ENCODE data around the gene P2RX1. TPM values are rescaled to one million over a fixed set of nuclear protein-coding genes. Genes with fewer than 3 reads are reported as not detected.

Gene P2RX1
- total RNA-seq, 1 donor from 2014 or later: 0.16 TPM

- Mint-ChIP-seq H3K27ac (no peak overlapping the region), H3K27me3 (ENCODE audit: low read depth) (peaks cover 23% of the 10 kb centered on the region), H3K36me3 (no peaks in the 10 kb centered on the region), H3K9me3 (no peaks in the 10 kb centered on the region), H3K4me1 (no peaks in the 10 kb centered on the region), H3K4me3 (no peak overlapping the region)
- no peak for TF ChIP-seq CTCF (IDR thresholded peaks at IDR 0.05; ENCODE audit: unreplicated experiment)
- DNase-seq (ENCODE audit: low spot score in 2 of 2, unreplicated experiment in 2 of 2): no peak
Observed at GRCh38 chr17:3852561-3852960, 63.7 kb downstream of the P2RX1 start.

GRCh38 chr17:3851461-3852100, 64.7 kb downstream of the P2RX1 start:
- TF ChIP-seq CTCF (IDR thresholded peaks at IDR 0.05; ENCODE audit: unreplicated experiment): no peak

GRCh38 chr17:3848229-3848835, 67.9 kb downstream of the P2RX1 start:
- DNase-seq (ENCODE audit: low spot score in 2 of 2, unreplicated experiment in 2 of 2): no peak
- H3K27me3 Mint-ChIP-seq (ENCODE audit: low read depth): peaks cover 23% of the 10 kb centered on the region
- peaks cover 5% of the 10 kb centered on the region for H3K36me3 Mint-ChIP-seq
- no peak for TF ChIP-seq CTCF (IDR thresholded peaks at IDR 0.05; ENCODE audit: unreplicated experiment)
- no peak overlapping the region for H3K27ac Mint-ChIP-seq
- no peaks in the 10 kb centered on the region for H3K9me3 Mint-ChIP-seq
- H3K4me1 Mint-ChIP-seq: peaks cover 16% of the 10 kb centered on the region
- no peak overlapping the region for H3K4me3 Mint-ChIP-seq

More at GRCh38 chr17:3851461-3852100, 64.7 kb downstream of the P2RX1 start:
- no peaks in the 10 kb centered on the region for H3K36me3 Mint-ChIP-seq
- no peak overlapping the region for H3K4me3 Mint-ChIP-seq
- H3K27ac Mint-ChIP-seq: no peak overlapping the region
- H3K27me3 Mint-ChIP-seq (ENCODE audit: low read depth): peaks cover 23% of the 10 kb centered on the region
- no peak for DNase-seq (ENCODE audit: low spot score in 2 of 2, unreplicated experiment in 2 of 2)
- H3K9me3 Mint-ChIP-seq: no peaks in the 10 kb centered on the region
- H3K4me1 Mint-ChIP-seq: no peaks in the 10 kb centered on the region

GRCh38 chr17:3847165-3847670, 69.0 kb downstream of the P2RX1 start:
- Mint-ChIP-seq H3K4me1 (peaks cover 16% of the 10 kb centered on the region), H3K9me3 (no peaks in the 10 kb centered on the region), H3K4me3 (no peak overlapping the region), H3K27ac (no peak overlapping the region), H3K27me3 (ENCODE audit: low read depth) (peaks cover 19% of the 10 kb centered on the region), H3K36me3 (peaks cover 5% of the 10 kb centered on the region)
- no peak for DNase-seq (ENCODE audit: low spot score in 2 of 2, unreplicated experiment in 2 of 2)
- no peak for TF ChIP-seq CTCF (IDR thresholded peaks at IDR 0.05; ENCODE audit: unreplicated experiment)

Other genes starting within 250 kb of the P2RX1 start
- gene TAX1BP3, start 247.9 kb downstream of the P2RX1 start, total RNA-seq: 133 to 136 TPM (median 135 TPM) in 3 replicates
- gene EMC6, start 247.7 kb downstream of the P2RX1 start, total RNA-seq: 33.1 to 36.5 TPM (median 33.6 TPM) in 3 replicates
- 0.18 to 0.66 TPM (median 0.24 TPM) in 3 replicates for gene P2RX5, start 220.3 kb downstream of the P2RX1 start, total RNA-seq
- 4.2 to 5.2 TPM (median 4.4 TPM) in 3 replicates for gene HASPIN, start 192.6 kb downstream of the P2RX1 start, total RNA-seq
- gene ITGAE, start 115.3 kb downstream of the P2RX1 start, total RNA-seq: 19.8 to 20.6 TPM (median 20.4 TPM) in 3 replicates
- 88.8 to 97.0 TPM (median 91.4 TPM) in 3 replicates for gene NCBP3, start 70.2 kb downstream of the P2RX1 start, total RNA-seq
- 3.8 to 4.3 TPM (median 4.3 TPM) in 3 replicates for gene CAMKK1, start 23.4 kb downstream of the P2RX1 start, total RNA-seq
- gene ATP2A3, start 48.0 kb upstream of the P2RX1 start, total RNA-seq: 4.1 to 4.6 TPM (median 4.1 TPM) in 3 replicates
- gene ZZEF1, start 226.6 kb upstream of the P2RX1 start, total RNA-seq: 42.2 to 45.9 TPM (median 44.1 TPM) in 3 replicates
- gene CYB5D2, start 226.7 kb upstream of the P2RX1 start, total RNA-seq: 13.6 to 15.9 TPM (median 14.9 TPM) in 3 replicates

Data from mesothelial cell of epicardium (in vitro differentiated cells).